MM.1S (cell line): Measurements from ENCODE around the gene ADAMTSL1.

ENCODE experiments used
- EZH2 ChIP-seq: fragments of 300-600 bp; sonication (generic); optimal IDR thresholded peaks from 2 replicates; pipeline ENCODE3; 2017; ENCODE audit warnings: low read depth, mild to moderate bottlenecking, antibody characterized with exemption, low read length, mixed read lengths
- EZH2phosphoT487 ChIP-seq: fragments of 300-600 bp; sonication (generic); IDR thresholded peaks from 2 replicates; pipeline ENCODE4 v1.6.1; 2018; ENCODE audit warnings: antibody characterized with exemption, low read length
- TF ChIP-seq, protein P1 (sequence below): fragments of 300-600 bp; sonication (generic); IDR thresholded peaks from 2 replicates; pipeline ENCODE4 v1.5.1; 2016; ENCODE audit warnings: antibody characterized with exemption, low read length, mixed read lengths

DNA sequence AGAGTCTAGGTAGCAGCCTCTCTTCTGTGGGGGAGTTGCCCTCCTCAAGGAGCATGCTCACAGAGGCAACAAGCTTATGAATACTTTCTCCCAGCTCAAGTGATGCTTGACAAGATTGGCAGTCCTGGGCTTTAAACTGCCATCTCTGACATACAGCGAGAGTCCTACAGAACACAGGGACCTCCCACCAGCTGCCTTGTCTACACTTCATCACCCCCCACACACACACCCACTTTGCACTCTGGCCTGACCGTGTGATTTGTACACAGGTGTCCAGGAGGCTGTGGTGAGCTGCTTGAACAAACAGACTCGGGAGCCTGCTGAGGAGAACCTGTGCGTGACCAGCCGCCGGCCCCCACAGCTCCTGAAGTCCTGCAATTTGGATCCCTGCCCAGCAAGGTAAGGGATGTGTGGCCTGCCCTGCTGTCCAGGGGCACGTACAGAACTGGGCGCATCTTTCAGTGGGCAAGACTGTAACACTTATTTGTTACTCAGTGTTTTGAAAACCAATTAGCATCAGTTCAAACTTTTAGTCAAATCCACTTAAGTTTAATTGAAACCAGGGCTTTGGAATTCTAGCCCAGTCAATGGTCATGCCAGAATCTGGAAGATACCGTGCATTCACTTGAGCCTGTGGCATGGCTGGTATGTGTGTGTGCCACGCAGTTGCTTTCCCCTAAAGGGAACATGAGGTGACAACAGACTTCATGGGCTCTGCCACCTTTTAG lies 247.5 kb downstream of the ADAMTSL1 start:
- TF ChIP-seq, protein P1, sequence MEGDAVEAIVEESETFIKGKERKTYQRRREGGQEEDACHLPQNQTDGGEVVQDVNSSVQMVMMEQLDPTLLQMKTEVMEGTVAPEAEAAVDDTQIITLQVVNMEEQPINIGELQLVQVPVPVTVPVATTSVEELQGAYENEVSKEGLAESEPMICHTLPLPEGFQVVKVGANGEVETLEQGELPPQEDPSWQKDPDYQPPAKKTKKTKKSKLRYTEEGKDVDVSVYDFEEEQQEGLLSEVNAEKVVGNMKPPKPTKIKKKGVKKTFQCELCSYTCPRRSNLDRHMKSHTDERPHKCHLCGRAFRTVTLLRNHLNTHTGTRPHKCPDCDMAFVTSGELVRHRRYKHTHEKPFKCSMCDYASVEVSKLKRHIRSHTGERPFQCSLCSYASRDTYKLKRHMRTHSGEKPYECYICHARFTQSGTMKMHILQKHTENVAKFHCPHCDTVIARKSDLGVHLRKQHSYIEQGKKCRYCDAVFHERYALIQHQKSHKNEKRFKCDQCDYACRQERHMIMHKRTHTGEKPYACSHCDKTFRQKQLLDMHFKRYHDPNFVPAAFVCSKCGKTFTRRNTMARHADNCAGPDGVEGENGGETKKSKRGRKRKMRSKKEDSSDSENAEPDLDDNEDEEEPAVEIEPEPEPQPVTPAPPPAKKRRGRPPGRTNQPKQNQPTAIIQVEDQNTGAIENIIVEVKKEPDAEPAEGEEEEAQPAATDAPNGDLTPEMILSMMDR, result no peak
- TF ChIP-seq EZH2phosphoT487 (no peak), EZH2 (no peak)
